ENCODE data around the gene SAXO2.

GRCh38 chr15:82231842-82232241, 30.8 kb upstream of the SAXO2 start:
- TF ChIP-seq POLR2A (IDR thresholded peaks at IDR 0.05) (no peak), CTCF (IDR thresholded peaks at IDR 0.05) (no peak)

All from gastroesophageal sphincter (tissue), 3 donors.